GM19463 (cell line): ENCODE results near the gene PRRC1.

Source experiments
- ATAC-seq: cut with Tn5 transposase; IDR thresholded peaks from one replicate; pipeline ENCODE4 v1.9.1; 2021; ENCODE audit warnings: mild to moderate bottlenecking, moderate library complexity; ENCODE audit not compliant: unreplicated experiment

PRRC1 gene

DNA sequence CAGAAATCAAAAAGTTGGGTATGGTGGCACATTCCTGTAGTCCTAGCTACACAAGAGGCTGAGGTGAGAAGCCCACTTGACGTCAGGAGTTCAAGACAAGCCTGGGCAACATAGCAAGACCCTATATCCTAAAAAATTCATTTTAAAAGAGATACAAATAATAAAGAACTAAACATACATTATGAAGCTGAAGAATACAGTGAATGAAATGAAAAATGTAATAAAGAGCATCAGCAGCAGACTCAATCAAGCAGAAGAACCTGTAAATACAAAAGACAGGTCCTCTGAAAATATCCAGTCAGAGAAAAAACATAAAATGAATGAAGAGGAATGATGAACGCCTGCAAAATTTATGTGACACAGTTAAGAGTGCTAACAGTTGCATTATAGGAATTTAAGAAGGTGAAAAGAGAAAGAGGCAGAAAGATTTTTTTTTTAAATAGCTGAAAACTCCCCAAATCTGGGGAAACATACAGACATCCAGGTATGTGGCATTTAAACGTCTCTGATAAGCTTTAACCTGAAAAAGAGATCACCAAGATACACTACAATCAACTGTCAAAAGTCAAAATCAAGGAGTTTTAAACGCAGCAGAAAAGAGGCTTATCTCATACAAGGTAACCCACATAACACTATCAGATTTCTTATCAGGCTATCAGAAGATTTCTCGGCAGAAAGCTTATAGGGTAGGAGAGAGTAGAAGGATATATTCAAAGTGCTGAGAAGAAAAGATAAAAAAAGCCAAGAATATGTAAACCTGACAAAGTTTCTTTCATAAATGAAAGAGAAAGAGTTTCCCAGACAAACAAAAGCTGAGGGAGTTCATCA lies 57.6 kb downstream of the PRRC1 start:
- no peak for ATAC-seq

DNA sequence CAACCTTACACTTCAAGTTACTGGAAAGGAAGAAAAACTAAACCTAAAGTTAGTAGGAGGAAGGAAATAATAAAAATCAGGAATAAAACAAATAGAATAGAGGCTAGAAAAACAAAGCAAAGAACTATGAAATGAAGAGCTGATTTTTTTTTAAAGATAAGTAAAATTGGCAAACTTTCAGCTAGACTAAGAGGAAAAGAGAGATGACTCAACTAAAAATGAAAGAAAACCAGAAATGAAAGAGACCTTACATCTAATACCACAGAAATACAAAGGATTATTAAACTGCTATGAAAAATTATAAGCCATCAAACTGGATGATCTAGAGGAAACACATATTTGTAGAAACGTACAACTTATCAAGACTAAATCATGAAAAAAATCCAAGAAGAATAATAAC lies 60.0 kb downstream of the PRRC1 start:
- ATAC-seq = no peak

DNA sequence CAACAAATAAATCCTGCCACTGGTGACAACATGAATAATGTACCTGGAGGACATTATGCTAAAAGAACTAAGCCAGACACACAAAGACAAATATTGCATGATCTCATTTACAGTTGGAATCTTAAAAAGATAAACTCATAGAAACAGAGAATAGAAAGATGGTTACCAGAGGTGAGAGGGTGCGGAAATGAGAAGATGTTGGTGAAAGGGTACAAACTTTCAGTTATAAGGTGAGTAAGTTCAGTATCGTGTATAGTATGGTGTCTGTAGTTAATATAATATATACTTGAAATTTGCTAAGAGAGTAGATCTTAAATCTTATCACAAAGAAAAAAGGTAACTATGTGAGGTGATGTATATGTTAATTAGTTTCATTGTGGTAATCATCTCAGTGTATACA lies 63.3 kb downstream of the PRRC1 start:
- no peak for ATAC-seq

DNA sequence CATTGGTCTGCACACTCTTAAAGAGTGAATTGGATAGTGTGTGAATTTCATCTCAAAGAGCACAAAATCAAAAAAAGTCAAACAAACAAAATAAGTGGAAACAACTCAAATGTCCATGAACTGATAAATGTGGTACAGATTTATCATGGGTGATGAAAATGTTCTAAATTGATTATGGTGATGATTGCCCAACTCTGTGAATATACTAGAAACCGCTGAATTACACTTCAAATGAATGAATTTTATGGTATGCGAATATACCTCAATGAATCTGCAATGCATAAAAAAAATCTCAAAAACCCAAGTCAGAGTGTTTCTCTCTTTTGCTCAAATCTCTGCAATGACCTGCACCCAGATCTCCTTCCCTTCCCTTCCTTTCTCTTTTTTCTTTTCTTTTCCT lies 64.0 kb downstream of the PRRC1 start:
- no peak for ATAC-seq

DNA sequence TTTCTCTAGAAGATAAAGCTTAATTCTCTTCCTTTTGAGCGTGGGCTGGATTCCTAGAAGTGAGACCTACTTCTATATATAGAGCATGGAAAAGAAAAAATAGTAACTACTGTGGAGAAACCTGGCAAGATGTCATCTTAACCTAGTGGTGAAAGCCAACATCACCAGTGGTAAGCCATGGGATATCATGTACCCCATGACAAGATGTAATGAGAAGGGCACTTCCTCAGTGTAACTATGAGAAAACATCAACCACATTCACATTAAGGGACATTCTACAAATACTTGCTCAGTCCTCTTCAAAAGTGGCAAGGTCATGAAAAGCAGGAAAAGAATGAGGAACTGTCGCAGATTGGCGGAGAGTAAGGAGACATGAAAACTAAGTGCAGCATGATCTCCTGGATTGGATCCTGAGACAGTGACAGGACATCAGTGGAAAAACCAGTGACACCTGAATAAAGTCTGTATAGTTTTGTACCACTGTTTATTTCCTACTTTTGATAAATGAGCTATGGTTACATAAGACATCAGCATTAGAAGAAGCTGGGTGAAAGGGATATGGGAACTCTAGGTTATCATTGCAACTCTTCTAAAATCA lies 65.4 kb downstream of the PRRC1 start:
- ATAC-seq = no peak

DNA sequence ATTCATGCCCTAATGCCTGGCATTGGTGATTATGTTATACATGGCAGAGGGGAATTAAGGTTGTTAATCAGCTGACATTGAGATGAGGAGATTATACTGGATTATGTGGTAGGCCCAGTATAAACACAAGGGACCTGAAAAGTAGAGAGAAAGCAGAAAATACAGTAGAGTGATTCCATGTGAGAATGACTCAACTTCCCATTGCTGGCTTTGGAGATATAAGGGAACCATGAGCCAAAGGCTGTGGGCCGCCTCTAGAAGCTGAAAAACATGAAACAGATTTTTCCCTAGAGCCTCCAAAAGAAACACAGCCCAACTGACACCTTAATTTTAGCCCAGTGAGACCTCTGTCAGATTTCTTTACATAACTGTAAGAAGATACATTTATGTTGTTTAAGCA lies 66.4 kb downstream of the PRRC1 start:
- ATAC-seq = no peak

DNA sequence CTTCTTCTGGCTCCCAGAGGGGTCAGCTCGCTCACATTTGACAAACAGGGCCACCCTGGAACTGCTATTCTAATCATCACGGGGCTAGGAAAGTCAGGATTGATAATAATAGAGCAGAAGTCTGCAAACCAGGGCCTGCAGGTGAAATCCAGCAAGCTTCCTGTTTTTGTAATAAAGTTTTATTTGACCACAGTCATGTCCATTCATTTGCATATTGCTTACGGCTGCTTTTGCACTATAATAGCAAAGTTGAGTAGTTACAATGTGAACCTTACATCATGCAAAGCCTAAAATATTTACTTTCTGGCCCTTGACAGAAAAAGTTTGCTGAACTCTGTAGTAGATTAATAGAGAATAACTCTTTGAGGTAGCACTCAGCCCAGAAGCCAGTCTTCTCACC lies 68.2 kb downstream of the PRRC1 start:
- no peak for ATAC-seq

DNA sequence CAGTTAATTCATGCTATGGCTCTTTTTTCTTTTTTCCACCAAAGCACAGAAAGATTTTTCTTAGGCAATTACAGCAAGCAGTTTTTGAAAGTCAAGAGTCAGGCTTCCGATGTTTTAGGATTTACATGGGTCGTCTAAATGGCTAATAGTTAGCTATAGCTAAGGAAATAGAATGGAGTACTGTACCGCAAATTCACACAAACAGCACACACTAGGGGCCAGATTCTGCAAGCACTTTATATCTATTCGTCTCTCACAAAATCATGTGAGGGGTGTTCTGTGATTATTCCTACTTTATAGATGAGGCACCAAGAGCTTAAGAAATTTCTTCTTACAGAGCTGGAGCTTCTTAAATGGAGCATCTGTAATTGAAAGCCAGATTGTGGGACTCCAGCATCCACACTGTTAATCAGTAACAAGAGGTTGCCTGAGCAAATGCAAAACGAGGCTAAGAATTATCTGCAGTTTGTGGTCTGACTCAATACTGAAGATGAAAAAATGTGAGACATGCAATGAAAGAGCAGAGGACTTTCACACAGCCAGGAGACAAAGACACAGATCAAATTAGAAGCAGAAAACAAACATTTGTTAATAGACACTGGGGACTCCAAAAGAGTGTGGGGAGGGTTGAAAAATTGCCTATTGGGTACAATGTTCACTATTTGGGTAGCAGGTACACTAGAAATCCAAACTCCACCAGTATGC lies 68.8 kb downstream of the PRRC1 start:
- ATAC-seq = peak; percentile 66

DNA sequence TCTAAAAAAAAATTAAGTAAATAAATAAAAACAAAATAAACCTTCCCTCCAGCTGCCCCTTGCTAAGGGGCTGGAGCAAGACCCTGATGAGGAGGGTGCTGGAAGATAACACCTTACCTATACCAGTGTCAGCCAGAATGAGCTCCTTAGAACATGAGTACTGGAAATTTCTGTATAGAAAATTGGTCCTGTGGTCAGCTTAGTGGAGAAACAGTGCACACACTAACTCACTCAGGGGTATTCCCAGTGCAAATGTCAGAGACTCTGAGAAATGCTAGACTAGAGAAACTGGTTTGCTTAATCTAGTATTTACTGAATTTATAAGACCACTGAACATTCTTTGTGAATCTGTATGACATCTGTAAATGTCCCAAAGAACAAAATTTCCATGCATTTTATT lies 69.4 kb downstream of the PRRC1 start:
- peak; percentile 31 for ATAC-seq

DNA sequence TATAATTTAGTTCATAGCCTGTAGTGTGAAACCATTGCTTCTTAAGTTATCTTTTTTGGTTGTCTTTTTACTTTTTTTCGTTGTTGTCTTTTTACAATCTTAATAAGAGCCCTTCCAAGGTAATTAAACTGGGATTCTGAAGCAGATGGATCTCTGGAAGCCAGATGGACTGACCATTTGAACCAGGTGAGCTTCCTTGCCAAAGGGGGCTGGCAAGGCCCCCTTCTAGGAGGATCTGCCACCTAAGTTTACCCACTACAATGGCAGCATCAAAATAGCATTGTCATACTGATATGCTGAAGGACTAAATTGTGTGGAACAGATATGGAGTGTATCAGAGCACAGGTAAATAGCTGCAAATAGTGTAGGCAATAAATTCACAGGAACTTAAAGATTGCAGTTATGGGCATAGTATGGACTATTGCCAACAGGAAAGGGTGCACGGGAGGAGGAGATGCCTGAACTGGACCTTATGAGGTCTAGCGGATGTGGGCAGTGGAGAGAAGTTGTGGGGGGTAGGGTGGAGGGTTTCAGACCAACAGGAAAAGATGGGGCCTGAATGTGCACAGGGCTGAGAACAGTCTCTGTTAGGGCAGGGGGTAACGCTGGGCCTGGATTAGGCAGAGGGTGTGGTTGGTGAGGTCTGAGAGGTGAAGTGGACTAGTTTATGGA lies 69.9 kb downstream of the PRRC1 start:
- ATAC-seq = peak; percentile 14

DNA sequence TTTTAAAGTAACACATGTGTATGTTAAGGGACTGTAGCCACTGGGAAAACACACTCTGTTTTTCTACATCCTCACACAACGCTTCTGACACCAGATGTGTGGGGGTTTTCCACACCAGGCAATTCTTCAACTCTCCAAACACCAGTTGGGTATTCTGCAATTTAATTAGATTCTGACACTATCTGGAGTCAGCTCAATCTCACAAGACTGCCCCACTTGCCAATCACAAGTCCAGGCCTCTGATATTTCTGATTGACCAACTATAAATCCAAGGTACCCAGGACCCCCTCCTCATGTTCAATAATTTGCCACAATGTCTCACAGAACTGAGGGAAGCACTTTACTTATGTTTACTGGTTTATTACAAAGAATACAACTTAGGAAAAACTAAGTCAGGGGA lies 70.9 kb downstream of the PRRC1 start:
- ATAC-seq = peak; percentile 15

DNA sequence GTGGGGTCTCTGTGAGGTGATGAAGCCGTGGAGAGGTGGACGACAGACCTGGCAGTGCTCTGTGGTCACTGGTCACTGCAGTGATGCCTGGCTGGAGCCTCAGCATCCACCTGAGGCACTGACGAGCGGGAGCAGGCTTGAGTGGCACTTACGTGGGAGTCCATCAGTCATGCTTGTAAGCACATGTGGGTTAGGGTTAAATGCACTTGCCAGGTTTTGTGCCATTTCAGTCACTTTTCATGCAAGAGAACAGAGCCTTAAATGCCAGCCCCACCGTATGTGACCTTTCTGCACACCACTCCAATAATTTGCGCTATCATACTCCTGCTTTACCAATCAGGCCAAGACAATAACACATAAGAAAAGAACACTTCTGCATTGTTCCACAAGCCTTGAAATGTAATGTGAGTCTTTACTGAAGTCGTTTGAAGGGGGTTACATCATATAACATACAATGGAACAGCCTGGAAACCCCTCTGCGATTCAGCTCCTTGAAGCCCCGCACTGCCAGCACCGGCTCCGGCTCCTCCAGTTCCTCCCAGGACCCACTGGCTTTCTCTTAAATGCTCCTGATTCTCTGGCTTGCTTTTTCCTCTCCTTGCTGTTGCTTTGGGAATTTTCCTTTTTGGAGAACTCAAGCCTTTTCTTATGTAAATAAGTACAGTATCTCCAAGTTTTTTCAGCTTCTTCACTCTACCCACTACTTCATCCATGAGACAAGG lies 72.0 kb downstream of the PRRC1 start:
- ATAC-seq = no peak

DNA sequence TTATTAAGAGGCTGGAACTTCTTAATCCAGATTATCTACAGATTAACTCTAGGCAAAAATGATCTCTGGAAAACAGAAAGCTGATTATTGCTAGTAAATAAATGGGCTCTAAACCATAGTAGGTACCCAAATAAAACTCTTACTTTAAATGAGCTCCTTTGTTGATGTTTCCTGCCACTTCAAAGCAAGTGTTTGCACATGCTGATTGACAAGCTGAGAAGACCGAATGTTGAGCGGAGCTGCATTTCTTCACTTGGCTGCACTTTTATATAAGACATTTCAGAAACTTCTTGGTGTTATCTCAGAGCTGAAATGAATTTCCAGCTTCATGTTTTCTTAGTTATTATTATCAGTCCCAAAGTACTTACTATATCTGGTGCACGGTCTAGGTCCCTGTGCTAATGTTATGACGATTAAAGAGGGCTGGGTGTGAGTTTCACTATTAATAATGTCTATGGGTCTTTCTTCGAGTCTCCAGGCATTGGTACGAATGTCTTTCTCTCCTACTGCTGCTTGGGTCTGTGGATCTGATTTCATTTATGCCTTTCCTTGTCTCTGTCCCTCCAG lies 72.8 kb downstream of the PRRC1 start:
- peak; percentile 31 for ATAC-seq

DNA sequence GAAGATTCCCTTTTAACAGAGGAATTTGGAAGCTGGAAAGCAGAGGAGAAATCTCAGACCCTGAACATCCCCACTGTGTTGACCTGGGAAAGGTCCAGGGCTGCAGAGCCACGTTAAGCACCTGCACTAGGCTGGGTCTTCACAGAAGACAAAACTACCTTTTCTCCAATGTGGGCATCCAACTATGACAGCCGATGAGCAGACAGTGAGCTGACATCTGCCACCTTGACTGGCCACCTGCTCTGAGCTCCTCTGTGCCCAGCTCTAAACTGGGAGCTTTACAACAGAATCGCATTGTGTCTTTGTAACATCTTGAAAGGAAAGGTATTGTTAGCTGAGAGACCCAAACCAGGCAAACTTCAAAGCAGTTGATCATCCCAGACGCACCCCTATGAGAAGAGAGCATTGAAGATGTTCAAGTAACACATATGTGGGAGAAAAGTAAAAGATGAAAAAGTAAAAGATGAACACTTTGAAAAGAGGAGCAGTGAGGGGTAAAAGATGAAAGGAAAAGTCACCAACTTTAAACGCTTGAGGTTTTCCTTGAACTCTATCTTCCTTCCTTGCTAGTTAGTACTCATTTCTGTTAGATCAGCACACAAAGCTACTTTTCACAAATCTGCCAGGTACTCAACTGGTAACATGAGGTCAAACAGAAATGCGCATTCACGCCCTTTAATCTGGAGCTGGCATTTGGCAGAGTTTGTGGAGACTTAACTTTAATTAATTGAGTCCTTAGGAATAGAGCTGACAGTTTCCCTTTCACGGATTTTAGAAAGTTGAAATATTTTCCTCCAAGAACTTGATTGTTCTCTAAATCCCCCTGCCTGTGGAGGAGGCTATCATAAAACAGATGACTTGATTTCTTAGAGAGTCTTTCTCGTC lies 78.3 kb downstream of the PRRC1 start:
- no peak for ATAC-seq

DNA sequence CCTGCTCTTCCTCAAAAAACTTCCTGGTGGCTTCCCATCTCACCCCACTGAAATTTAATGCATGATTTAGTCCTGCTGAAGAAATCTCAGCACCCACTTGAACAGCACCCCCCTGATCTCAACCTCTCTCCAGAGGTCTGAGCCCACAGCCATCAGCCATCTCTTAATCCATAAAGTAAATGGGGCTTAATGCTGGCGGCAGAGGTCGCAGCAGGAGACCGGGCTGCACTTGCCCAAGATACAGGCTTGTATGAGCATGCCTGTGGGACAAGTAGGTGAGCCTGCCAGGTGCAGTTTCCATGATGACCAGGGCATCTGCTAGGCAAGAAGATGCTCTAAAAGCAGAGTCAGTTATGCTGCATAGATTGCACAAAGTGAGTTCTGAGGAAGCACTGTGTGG lies 79.1 kb downstream of the PRRC1 start:
- no peak for ATAC-seq

DNA sequence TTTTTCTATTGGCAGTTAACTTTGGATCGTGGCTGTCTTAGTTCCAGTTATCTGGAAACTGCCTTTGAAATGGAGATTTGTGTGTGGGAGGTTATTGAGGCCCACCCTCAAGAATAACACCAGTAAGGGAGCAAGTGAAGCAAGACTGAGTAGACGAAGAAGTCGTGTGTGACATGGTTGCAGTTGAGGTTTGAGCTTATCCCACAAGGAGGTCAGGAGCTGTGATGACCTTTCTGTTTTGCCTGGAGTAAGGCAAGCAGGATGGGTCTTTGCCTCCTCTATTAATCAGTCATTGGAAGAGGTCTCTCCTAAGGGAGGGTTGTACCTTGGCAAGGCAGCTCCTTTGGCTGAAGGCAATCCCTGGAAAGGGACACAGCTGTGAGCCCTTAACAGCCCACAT lies 81.9 kb downstream of the PRRC1 start:
- ATAC-seq = peak; percentile 27

DNA sequence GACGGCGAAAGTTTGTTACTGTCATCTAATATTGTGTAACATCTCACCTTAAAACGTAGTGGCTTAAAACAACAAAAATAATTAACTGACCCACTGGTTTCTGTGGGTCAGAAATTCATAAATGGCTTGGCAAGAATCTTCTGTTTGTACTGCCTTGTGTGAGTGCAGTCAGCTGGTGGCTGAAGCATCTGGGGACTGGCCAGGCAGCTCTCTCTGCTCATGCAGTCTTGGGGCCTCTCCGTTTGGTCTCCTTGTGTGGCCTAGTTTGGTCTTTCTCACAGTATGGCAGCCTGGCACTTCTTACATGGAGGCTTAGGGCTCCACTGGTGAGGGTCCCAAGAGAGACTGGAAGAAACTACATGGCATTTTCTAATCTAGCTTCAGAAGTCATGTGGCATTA lies 82.4 kb downstream of the PRRC1 start:
- no peak for ATAC-seq

DNA sequence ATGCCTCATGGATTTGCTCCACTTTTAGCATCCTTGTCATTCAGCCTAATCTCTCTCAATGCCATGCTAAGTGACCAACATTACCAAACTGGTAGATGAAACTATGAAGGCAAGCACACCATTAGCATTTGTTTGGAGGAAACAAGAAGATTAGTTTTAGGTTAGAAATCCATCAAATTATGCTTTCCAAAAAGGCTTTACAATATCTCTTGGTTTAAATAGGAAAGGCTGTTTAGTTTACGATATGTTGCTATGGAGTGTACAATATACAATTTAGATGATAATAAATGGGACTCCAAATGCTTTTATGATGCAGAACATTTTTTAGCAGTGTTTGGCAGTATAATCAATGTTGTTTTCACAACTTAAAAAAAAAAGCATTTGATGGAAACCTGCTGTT lies 83.7 kb downstream of the PRRC1 start:
- no peak for ATAC-seq

DNA sequence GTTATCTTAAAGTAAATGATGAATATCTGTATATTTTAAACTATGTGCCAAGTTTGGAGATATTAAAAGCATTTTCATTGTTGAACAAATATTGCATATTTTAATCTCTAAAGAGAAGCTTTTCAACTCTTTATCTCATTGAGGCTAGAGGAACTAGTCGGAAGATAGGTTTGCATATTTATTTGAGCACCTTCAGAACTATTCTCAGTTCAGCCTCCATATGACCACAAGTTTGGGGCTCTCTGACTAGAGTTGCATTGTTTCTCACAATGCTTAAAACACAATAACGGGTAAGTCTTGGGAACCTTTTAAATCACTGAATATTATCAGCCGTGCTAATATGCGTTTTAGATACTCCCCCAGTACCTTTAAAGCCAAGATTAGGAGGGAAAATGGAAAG lies 84.2 kb downstream of the PRRC1 start:
- no peak for ATAC-seq

DNA sequence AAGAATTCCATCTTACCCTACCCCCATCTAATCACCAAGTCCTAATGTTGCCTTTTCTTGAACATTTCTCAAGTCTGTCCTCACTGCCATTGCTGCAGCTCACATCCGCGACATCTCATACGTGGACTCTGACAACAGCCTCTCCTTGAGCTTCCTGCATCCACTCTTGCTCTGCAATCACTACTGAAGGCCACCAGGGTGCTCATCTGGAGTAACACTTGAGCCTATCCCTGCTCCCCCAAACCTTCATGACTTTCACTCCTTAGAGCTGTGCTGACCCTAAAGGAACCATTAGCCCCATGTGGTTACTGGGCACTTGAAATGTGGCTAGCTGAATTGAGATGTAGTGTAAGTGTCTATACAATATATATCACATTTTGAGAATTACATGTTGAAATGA lies 85.0 kb downstream of the PRRC1 start:
- no peak for ATAC-seq
